GM21619 (cell line): ENCODE data around the gene PLA2G3.

Experiments used
- ATAC-seq: cut with Tn5 transposase; IDR thresholded peaks from one replicate; pipeline ENCODE4 v1.9.1; 2021; ENCODE audit not compliant: unreplicated experiment

Gene PLA2G3

GRCh38 chr22:31148488-31148887 lies 8.2 kb upstream of the PLA2G3 start:
- ATAC-seq = no peak

- ATAC-seq = no peak
Observed at GRCh38 chr22:31144223-31144622, 3.9 kb upstream of the PLA2G3 start.

GRCh38 chr22:31143537-31143936 lies 3.2 kb upstream of the PLA2G3 start:
- no peak for ATAC-seq

GRCh38 chr22:31143038-31143437 lies 2.7 kb upstream of the PLA2G3 start:
- ATAC-seq = no peak

- no peak for ATAC-seq
Observed at GRCh38 chr22:31142285-31142684, 2.0 kb upstream of the PLA2G3 start.

GRCh38 chr22:31141551-31141950 lies 1.2 kb upstream of the PLA2G3 start:
- ATAC-seq = no peak

- no peak for ATAC-seq
Observed at GRCh38 chr22:31140746-31141145, 438 bp upstream of the PLA2G3 start.

GRCh38 chr22:31139066-31139465 lies 1.2 kb downstream of the PLA2G3 start:
- ATAC-seq = no peak

- ATAC-seq = no peak
Observed at GRCh38 chr22:31138126-31138525, 2.2 kb downstream of the PLA2G3 start.

GRCh38 chr22:31137721-31138120 lies 2.6 kb downstream of the PLA2G3 start:
- no peak for ATAC-seq

- no peak for ATAC-seq
Observed at GRCh38 chr22:31136711-31137110, 3.6 kb downstream of the PLA2G3 start.

GRCh38 chr22:31136155-31136554 lies 4.2 kb downstream of the PLA2G3 start:
- no peak for ATAC-seq

GRCh38 chr22:31135706-31136105 lies 4.6 kb downstream of the PLA2G3 start:
- ATAC-seq = no peak

GRCh38 chr22:31134688-31135087 lies 5.6 kb downstream of the PLA2G3 start:
- ATAC-seq = no peak

GRCh38 chr22:31133911-31134310 lies 6.4 kb downstream of the PLA2G3 start:
- no peak for ATAC-seq

GRCh38 chr22:31130873-31131272 lies 9.4 kb downstream of the PLA2G3 start:
- no peak for ATAC-seq

- ATAC-seq = no peak
Observed at GRCh38 chr22:31128156-31128555, 12.2 kb downstream of the PLA2G3 start.

- no peak for ATAC-seq
Observed at GRCh38 chr22:31127181-31127772, 13.0 kb downstream of the PLA2G3 start.

GRCh38 chr22:31126869-31127175 lies 13.5 kb downstream of the PLA2G3 start:
- ATAC-seq = no peak

- ATAC-seq = no peak
Observed at GRCh38 chr22:31126128-31126868, 14.0 kb downstream of the PLA2G3 start.

- no peak for ATAC-seq
Observed at GRCh38 chr22:31125521-31126117, 14.7 kb downstream of the PLA2G3 start.

- no peak for ATAC-seq
Observed at GRCh38 chr22:31124811-31125465, 15.4 kb downstream of the PLA2G3 start.
